HL-60 (cell line): Measurements from ENCODE around the gene WIF1.

Experiments
- DNase-seq, 2 experiments: peaks; one replicate each; pipeline ENCODE4 v3.0.0-alpha.2; 2010 to 2020; ENCODE audit warnings: low read depth in 1 of 2, low spot score in 1 of 2
- H3K27ac ChIP-seq: fragments of 250-450 bp; sonication (Bioruptor Pico); replicated peaks from 2 replicates; pipeline ENCODE4 v1.5.1; 2020; ENCODE audit warnings: mild to moderate bottlenecking, moderate library complexity
- H3K27me3 ChIP-seq: fragments of 250-450 bp; sonication (Bioruptor Pico); 2 replicates; pipeline ENCODE4 v1.5.1; 2021; ENCODE audit warnings: mild to moderate bottlenecking, moderate library complexity; ENCODE audit not compliant: insufficient read depth, poor library complexity, severe bottlenecking
- H3K4me3 ChIP-seq: replicated peaks from 2 replicates; pipeline ENCODE4 v1.5.1; 2011; ENCODE audit warnings: mild to moderate bottlenecking, control low read depth, low read length; ENCODE audit not compliant: insufficient read depth
- CTCF ChIP-seq: IDR thresholded peaks from one replicate; pipeline ENCODE4 v1.5.1; 2011; ENCODE audit warnings: low read length, control low read depth, inconsistent platforms; ENCODE audit not compliant: insufficient read depth
- GABPA ChIP-seq: IDR thresholded peaks from 2 replicates; pipeline ENCODE4 v1.6.1; 2012; ENCODE audit warnings: low read depth
- POLR2AphosphoS5 ChIP-seq: IDR thresholded peaks from 2 replicates; pipeline ENCODE4 v1.6.1; 2012; ENCODE audit warnings: low read depth
- REST ChIP-seq: IDR thresholded peaks from 2 replicates; pipeline ENCODE4 v1.6.1; 2012; ENCODE audit warnings: low read depth; ENCODE audit not compliant: insufficient replicate concordance
- SPI1 ChIP-seq: IDR thresholded peaks from 2 replicates; pipeline ENCODE4 v1.6.1; 2012; ENCODE audit warnings: low read depth, mild to moderate bottlenecking, borderline replicate concordance

Gene WIF1

GRCh38 chr12:65045269-65045668, 75.8 kb downstream of the WIF1 start:
- H3K27ac ChIP-seq, result no peak overlapping the region
- no peak for DNase-seq
- TF ChIP-seq GABPA (no peak), POLR2AphosphoS5 (no peak), REST (no peak), CTCF (no peak), SPI1 (no peak)
- H3K4me3 ChIP-seq, result no peak overlapping the region
- H3K27me3 ChIP-seq, result peaks cover 2% of the 10 kb centered on the region

GRCh38 chr12:65039301-65039700, 81.8 kb downstream of the WIF1 start:
- TF ChIP-seq REST, result no peak
- TF ChIP-seq GABPA, result no peak
- TF ChIP-seq POLR2AphosphoS5, result no peak
- no peak for TF ChIP-seq SPI1
- TF ChIP-seq CTCF, result no peak
- no peak for DNase-seq
- no peaks in the 10 kb centered on the region for H3K27me3 ChIP-seq
- no peak overlapping the region for H3K27ac ChIP-seq
- no peak overlapping the region for H3K4me3 ChIP-seq

- TF ChIP-seq CTCF (no peak), POLR2AphosphoS5 (no peak), REST (no peak), SPI1 (no peak), GABPA (no peak)
- no peaks in the 10 kb centered on the region for H3K27me3 ChIP-seq
- DNase-seq, result no peak
- no peak overlapping the region for H3K4me3 ChIP-seq
- H3K27ac ChIP-seq, result no peak overlapping the region
These were observed 96.0 kb downstream of the WIF1 start for GRCh38 chr12:65025136-65025535.
